ENCODE measurements around the gene ZNF737.
A peak's percentile ranks its signal among the peaks of the same experiment; 100 is the strongest.
"Not testable (repeated sequence)": the region's sequence is repeated elsewhere in the genome, so short reads cannot be mapped to it uniquely, and the experiment has no call there.

ZNF737 gene

GRCh38 chr19:20558011-20558410 lies 7.6 kb downstream of the ZNF737 start:
- H3K36me3 ChIP-seq = no peaks in the 10 kb centered on the region
- no peaks in the 10 kb centered on the region for H3K4me1 ChIP-seq
- H3K9me3 ChIP-seq = peaks cover 3% of the 10 kb centered on the region
- DNase-seq = peak; percentile 49
- H3K4me3 ChIP-seq (ENCODE audit: low read depth, low read length) = no peak overlapping the region
- H3K27me3 ChIP-seq = no peaks in the 10 kb centered on the region
- peak; percentile 39 for TF ChIP-seq CTCF (IDR thresholded peaks at IDR 0.05; ENCODE audit: low read depth, low read length)

- not testable (repeated sequence) for H3K9me3 ChIP-seq; H3K27me3 ChIP-seq; H3K4me3 ChIP-seq (ENCODE audit: low read depth, low read length); DNase-seq; H3K4me1 ChIP-seq
- H3K36me3 ChIP-seq = peaks cover 10% of the 10 kb centered on the region
These were observed 20.8 kb downstream of the ZNF737 start for GRCh38 chr19:20544667-20545333.

- not testable (repeated sequence) for H3K4me3 ChIP-seq (ENCODE audit: low read depth, low read length); H3K36me3 ChIP-seq; H3K27me3 ChIP-seq; DNase-seq; H3K4me1 ChIP-seq; H3K9me3 ChIP-seq
These were observed 35.3 kb downstream of the ZNF737 start for GRCh38 chr19:20530303-20530702.

GRCh38 chr19:20513189-20513904 lies 52.2 kb downstream of the ZNF737 start:
- Histone ChIP-seq H3K4me1 (no peaks in the 10 kb centered on the region), H3K4me3 (ENCODE audit: low read depth, low read length) (no peak overlapping the region)
- no peak for DNase-seq

GRCh38 chr19:20503476-20503875 lies 62.1 kb downstream of the ZNF737 start:
- H3K36me3 ChIP-seq = no peaks in the 10 kb centered on the region
- no peak overlapping the region for H3K4me3 ChIP-seq (ENCODE audit: low read depth, low read length)
- no peak for TF ChIP-seq CTCF (IDR thresholded peaks at IDR 0.05; ENCODE audit: low read depth, low read length)
- no peaks in the 10 kb centered on the region for H3K4me1 ChIP-seq
- DNase-seq = no peak
- H3K27me3 ChIP-seq = no peaks in the 10 kb centered on the region
- H3K9me3 ChIP-seq = no peaks in the 10 kb centered on the region

More at GRCh38 chr19:20513189-20513904, 52.2 kb downstream of the ZNF737 start:
- Histone ChIP-seq H3K36me3 (no peaks in the 10 kb centered on the region), H3K9me3 (no peaks in the 10 kb centered on the region), H3K27me3 (no peaks in the 10 kb centered on the region)
- TF ChIP-seq CTCF (IDR thresholded peaks at IDR 0.05; ENCODE audit: low read depth, low read length) = no peak
